K562 (cell line): ENCODE results near the gene WDR27. TPM values are rescaled to one million over a fixed set of nuclear protein-coding genes. Genes with fewer than 3 reads are reported as not detected.

Source experiments
- ETV1 ChIP-seq: fragments of 450-650 bp; conservative IDR thresholded peaks from 2 replicates; pipeline ENCODE4 v1.6.1; 2016; ENCODE audit warnings: missing genetic modification characterization, control low read depth, low read depth, missing compliant biosample characterization
- HDAC8 ChIP-seq: fragments of 450-650 bp; IDR thresholded peaks from 2 replicates; pipeline ENCODE4 v1.6.1; 2016; ENCODE audit warnings: mild to moderate bottlenecking, missing genetic modification characterization, moderate library complexity, missing compliant biosample characterization
- HMG20A ChIP-seq: fragments of 450-650 bp; formaldehyde crosslinking; conservative IDR thresholded peaks from 2 replicates; pipeline ENCODE4 v1.4.0; 2020; ENCODE audit warnings: mild to moderate bottlenecking, mixed read lengths
- NR1H2 ChIP-seq: sonication (generic); formaldehyde crosslinking; IDR thresholded peaks from 2 replicates; pipeline ENCODE4 v1.4.0; 2020; ENCODE audit warnings: mild to moderate bottlenecking, missing genetic modification reagents
- RNF2 ChIP-seq: sonication (generic); IDR thresholded peaks from 2 replicates; pipeline ENCODE4 v1.6.1; 2016
- SRSF3 ChIP-seq: fragments of 200-400 bp; formaldehyde crosslinking; IDR thresholded peaks from 2 replicates; pipeline ENCODE4 v1.6.1; 2016; ENCODE audit warnings: mild to moderate bottlenecking, low read length, moderate library complexity; ENCODE audit not compliant: insufficient read depth
- SRSF9 ChIP-seq: fragments of 200-400 bp; formaldehyde crosslinking; IDR thresholded peaks from 2 replicates; pipeline ENCODE4 v1.6.1; 2017; ENCODE audit warnings: low read depth, low read length, borderline replicate concordance
- TFAM ChIP-seq: fragments of 250-450 bp; sonication (Bioruptor Pico); conservative IDR thresholded peaks from 2 replicates; pipeline ENCODE4 v1.5.0; 2021; ENCODE audit warnings: mild to moderate bottlenecking, moderate library complexity
- XRCC5 ChIP-seq: fragments of 200-400 bp; formaldehyde crosslinking; IDR thresholded peaks from 2 replicates; pipeline ENCODE4 v1.6.1; 2017; ENCODE audit warnings: low read depth, mild to moderate bottlenecking, low read length
- ZNF232 ChIP-seq: sonication (generic); formaldehyde crosslinking; IDR thresholded peaks from 2 replicates; pipeline ENCODE4 v1.8.0; 2022; ENCODE audit warnings: mild to moderate bottlenecking, missing genetic modification reagents
- polyA plus RNA-seq, 8 experiments: library from polyadenylated mRNA; depleted of rRNA in 4 of 8; stranded (reverse) in 5 of 8; unstranded in 3 of 8; fragments of >200 nt; fragmentation: Nextera tagmentation in 2 of 8; fragmentation: Illumina TruSeq in 1 of 8; extraction: Ambion mirVana in 2 of 8; extraction: Trizol in 1 of 8; gene quantifications; 2 replicates each; pipeline versions ENCODE4 v1.2.1 to v1.2.3, GENCODE V29; 2011 to 2014; ENCODE audit warnings: inconsistent platforms in 1 of 8, missing spikeins in 1 of 8
- total RNA-seq, 7 experiments: library from RNA; depleted of rRNA in 6 of 7; stranded (reverse); fragments of >200 nt in 6 of 7; fragmentation: Illumina TruSeq in 2 of 7; extraction: Trizol in 2 of 7; gene quantifications; 2 replicates each; pipeline versions ENCODE4 v1.2.1 to v1.2.3, GENCODE V29; 2011 to 2021; ENCODE audit warnings: low replicate concordance in 1 of 7
- TF ChIP-seq, protein P1 (sequence below), 2 experiments: fragments of 450-650 bp; formaldehyde crosslinking in 1 of 2; IDR thresholded peaks; 2 replicates each; pipeline versions ENCODE4 v1.4.0 to v1.6.1; 2014 to 2020; ENCODE audit warnings: mild to moderate bottlenecking in 2 of 2, borderline replicate concordance in 1 of 2, low read depth in 1 of 2
- TF ChIP-seq, protein P2 (sequence below): fragments of 150-350 bp; IDR thresholded peaks from 2 replicates; pipeline ENCODE4 v1.6.1; 2014; ENCODE audit warnings: low read depth, mild to moderate bottlenecking, low read length, borderline replicate concordance

The WDR27 gene
- total and polyA plus RNA-seq, 9 of the 15 experiments (the other 6 are each of a cell fraction or from before 2014, with no cell fraction given), result 4.3 to 77.2 (median 22.7) TPM

DNA sequence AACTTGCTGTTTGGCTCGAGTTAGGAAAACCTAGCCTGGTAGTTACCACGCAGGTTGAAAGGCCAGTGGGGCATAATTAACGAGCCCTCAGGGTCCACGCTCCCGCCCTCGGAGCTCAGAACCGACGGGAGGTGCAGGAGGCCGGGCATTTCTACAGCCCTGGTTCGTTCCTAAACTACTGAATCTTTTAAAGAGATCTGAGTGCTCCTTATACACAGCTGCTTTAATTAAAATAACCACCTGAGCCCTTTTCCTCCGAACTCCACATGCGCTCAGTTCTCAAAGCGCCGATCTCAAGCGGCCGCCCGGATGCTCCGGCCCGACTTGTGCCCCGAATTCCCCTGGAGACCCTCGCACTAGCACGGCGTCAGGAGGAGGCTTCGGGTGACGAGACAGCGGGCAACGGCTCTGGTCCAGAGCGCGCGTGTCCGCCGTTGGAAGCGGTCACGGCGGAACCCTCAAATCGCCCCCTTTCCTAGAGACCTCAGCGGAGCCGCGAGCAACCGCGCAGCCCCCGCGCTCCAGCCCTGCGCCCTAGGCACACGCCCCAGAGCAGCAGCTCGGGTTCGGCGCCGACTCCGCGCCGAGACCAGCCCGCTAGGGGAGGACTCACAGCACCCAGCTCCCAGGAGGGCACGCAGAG lies 397 bp downstream of the WDR27 start (continued):
- TF ChIP-seq, protein P1, sequence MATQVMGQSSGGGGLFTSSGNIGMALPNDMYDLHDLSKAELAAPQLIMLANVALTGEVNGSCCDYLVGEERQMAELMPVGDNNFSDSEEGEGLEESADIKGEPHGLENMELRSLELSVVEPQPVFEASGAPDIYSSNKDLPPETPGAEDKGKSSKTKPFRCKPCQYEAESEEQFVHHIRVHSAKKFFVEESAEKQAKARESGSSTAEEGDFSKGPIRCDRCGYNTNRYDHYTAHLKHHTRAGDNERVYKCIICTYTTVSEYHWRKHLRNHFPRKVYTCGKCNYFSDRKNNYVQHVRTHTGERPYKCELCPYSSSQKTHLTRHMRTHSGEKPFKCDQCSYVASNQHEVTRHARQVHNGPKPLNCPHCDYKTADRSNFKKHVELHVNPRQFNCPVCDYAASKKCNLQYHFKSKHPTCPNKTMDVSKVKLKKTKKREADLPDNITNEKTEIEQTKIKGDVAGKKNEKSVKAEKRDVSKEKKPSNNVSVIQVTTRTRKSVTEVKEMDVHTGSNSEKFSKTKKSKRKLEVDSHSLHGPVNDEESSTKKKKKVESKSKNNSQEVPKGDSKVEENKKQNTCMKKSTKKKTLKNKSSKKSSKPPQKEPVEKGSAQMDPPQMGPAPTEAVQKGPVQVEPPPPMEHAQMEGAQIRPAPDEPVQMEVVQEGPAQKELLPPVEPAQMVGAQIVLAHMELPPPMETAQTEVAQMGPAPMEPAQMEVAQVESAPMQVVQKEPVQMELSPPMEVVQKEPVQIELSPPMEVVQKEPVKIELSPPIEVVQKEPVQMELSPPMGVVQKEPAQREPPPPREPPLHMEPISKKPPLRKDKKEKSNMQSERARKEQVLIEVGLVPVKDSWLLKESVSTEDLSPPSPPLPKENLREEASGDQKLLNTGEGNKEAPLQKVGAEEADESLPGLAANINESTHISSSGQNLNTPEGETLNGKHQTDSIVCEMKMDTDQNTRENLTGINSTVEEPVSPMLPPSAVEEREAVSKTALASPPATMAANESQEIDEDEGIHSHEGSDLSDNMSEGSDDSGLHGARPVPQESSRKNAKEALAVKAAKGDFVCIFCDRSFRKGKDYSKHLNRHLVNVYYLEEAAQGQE (IDR thresholded peaks at IDR 0.05; ENCODE audit: borderline replicate concordance), result 0 out of 2 replicates have a peak, but pooled peaks have one; percentile 1
- TF ChIP-seq, protein P1 (CRISPR knock-in tag; IDR thresholded peaks at IDR 0.05; ENCODE audit: low read depth), result no peak
- TF ChIP-seq HMG20A (CRISPR knock-in tag), result no peak
- TF ChIP-seq ETV1 (tag), result no peak
- no peak for TF ChIP-seq TFAM (CRISPR knock-in tag)
- TF ChIP-seq XRCC5, result peak; percentile 2; the same call in 1 of the 2 replicates
- TF ChIP-seq HDAC8 (tag), result 0 out of 2 replicates have a peak, but pooled peaks have one; percentile 12
- no peak for TF ChIP-seq SRSF3
- TF ChIP-seq, protein P2, sequence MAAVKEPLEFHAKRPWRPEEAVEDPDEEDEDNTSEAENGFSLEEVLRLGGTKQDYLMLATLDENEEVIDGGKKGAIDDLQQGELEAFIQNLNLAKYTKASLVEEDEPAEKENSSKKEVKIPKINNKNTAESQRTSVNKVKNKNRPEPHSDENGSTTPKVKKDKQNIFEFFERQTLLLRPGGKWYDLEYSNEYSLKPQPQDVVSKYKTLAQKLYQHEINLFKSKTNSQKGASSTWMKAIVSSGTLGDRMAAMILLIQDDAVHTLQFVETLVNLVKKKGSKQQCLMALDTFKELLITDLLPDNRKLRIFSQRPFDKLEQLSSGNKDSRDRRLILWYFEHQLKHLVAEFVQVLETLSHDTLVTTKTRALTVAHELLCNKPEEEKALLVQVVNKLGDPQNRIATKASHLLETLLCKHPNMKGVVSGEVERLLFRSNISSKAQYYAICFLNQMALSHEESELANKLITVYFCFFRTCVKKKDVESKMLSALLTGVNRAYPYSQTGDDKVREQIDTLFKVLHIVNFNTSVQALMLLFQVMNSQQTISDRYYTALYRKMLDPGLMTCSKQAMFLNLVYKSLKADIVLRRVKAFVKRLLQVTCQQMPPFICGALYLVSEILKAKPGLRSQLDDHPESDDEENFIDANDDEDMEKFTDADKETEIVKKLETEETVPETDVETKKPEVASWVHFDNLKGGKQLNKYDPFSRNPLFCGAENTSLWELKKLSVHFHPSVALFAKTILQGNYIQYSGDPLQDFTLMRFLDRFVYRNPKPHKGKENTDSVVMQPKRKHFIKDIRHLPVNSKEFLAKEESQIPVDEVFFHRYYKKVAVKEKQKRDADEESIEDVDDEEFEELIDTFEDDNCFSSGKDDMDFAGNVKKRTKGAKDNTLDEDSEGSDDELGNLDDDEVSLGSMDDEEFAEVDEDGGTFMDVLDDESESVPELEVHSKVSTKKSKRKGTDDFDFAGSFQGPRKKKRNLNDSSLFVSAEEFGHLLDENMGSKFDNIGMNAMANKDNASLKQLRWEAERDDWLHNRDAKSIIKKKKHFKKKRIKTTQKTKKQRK, result no peak
- no peak for TF ChIP-seq NR1H2 (CRISPR knock-in tag)
- peak; percentile 31; the same call in 1 of the 2 replicates for TF ChIP-seq ZNF232
- no peak for TF ChIP-seq SRSF9
- TF ChIP-seq RNF2, result 0 out of 2 replicates have a peak, but pooled peaks have one; percentile 19
